ENCODE results near the gene CCNDBP1. TPM values are rescaled to one million over a fixed set of nuclear protein-coding genes. Genes with fewer than 3 reads are reported as not detected.

CCNDBP1 gene
- polyA plus RNA-seq, 1 experiment = 76.5 TPM

- H3K36me3 ChIP-seq (ENCODE audit: control insufficient read depth, insufficient read depth, low read length) = no peaks in the 10 kb centered on the region
- no peak overlapping the region for H3K4me3 ChIP-seq (ENCODE audit: low read depth, low read length)
- peaks cover 35% of the 10 kb centered on the region for H3K27me3 ChIP-seq (ENCODE audit: control insufficient read depth, insufficient read depth, low read length)
- CTCF ChIA-PET = interaction anchor here (1.0 to 7.7 kb wide), 5 partner anchors 7 to 75 kb away, joined by 3 to 52 read pairs (median 4); no protein-coding TSS in a partner anchor
- no peak for DNase-seq (ENCODE audit: low read depth)
- POLR2A ChIA-PET = no interaction called here
- TF ChIP-seq, protein P1, sequence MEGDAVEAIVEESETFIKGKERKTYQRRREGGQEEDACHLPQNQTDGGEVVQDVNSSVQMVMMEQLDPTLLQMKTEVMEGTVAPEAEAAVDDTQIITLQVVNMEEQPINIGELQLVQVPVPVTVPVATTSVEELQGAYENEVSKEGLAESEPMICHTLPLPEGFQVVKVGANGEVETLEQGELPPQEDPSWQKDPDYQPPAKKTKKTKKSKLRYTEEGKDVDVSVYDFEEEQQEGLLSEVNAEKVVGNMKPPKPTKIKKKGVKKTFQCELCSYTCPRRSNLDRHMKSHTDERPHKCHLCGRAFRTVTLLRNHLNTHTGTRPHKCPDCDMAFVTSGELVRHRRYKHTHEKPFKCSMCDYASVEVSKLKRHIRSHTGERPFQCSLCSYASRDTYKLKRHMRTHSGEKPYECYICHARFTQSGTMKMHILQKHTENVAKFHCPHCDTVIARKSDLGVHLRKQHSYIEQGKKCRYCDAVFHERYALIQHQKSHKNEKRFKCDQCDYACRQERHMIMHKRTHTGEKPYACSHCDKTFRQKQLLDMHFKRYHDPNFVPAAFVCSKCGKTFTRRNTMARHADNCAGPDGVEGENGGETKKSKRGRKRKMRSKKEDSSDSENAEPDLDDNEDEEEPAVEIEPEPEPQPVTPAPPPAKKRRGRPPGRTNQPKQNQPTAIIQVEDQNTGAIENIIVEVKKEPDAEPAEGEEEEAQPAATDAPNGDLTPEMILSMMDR (IDR thresholded peaks at IDR 0.05; ENCODE audit: insufficient read depth, low read depth, low read length) = no peak
These were observed 26.1 kb downstream of the CCNDBP1 start for GRCh38 chr15:43211224-43211735.

GRCh38 chr15:43212299-43212698 is 27.1 kb downstream of the CCNDBP1 start:
- POLR2A ChIA-PET = no interaction called here
- no peak for DNase-seq (ENCODE audit: low read depth)
- H3K4me3 ChIP-seq (ENCODE audit: low read depth, low read length) = no peak overlapping the region
- TF ChIP-seq, protein P1 (IDR thresholded peaks at IDR 0.05; ENCODE audit: insufficient read depth, low read depth, low read length) = no peak
- CTCF ChIA-PET = interaction anchor here (3.1 to 7.7 kb wide), 3 partner anchors 8 to 73 kb away, joined by 15 to 52 read pairs (median 24); no protein-coding TSS in a partner anchor
- H3K27me3 ChIP-seq (ENCODE audit: control insufficient read depth, insufficient read depth, low read length) = peaks cover 27% of the 10 kb centered on the region
- no peaks in the 10 kb centered on the region for H3K36me3 ChIP-seq (ENCODE audit: control insufficient read depth, insufficient read depth, low read length)

- CTCF ChIA-PET = interaction anchor here (3.1 to 7.7 kb wide), 3 partner anchors 9 to 72 kb away, joined by 15 to 52 read pairs (median 24); no protein-coding TSS in a partner anchor
- POLR2A ChIA-PET = no interaction called here
- H3K4me3 ChIP-seq (ENCODE audit: low read depth, low read length) = no peak overlapping the region
- H3K27me3 ChIP-seq (ENCODE audit: control insufficient read depth, insufficient read depth, low read length) = peaks cover 23% of the 10 kb centered on the region
- TF ChIP-seq, protein P1 (IDR thresholded peaks at IDR 0.05; ENCODE audit: insufficient read depth, low read depth, low read length) = no peak
- H3K36me3 ChIP-seq (ENCODE audit: control insufficient read depth, insufficient read depth, low read length) = no peaks in the 10 kb centered on the region
- no peak for DNase-seq (ENCODE audit: low read depth)
These were observed 27.7 kb downstream of the CCNDBP1 start for GRCh38 chr15:43212951-43213350.

GRCh38 chr15:43213466-43213865 is 28.3 kb downstream of the CCNDBP1 start:
- ChIA-PET POLR2A (no interaction called here), CTCF (interaction anchor here (3.1 to 7.7 kb wide), 3 partner anchors 9 to 72 kb away, joined by 15 to 52 read pairs (median 24); no protein-coding TSS in a partner anchor)
- no peaks in the 10 kb centered on the region for H3K36me3 ChIP-seq (ENCODE audit: control insufficient read depth, insufficient read depth, low read length)
- DNase-seq (ENCODE audit: low read depth) = no peak
- H3K4me3 ChIP-seq (ENCODE audit: low read depth, low read length) = no peak overlapping the region
- TF ChIP-seq, protein P1 (IDR thresholded peaks at IDR 0.05; ENCODE audit: insufficient read depth, low read depth, low read length) = no peak
- peaks cover 22% of the 10 kb centered on the region for H3K27me3 ChIP-seq (ENCODE audit: control insufficient read depth, insufficient read depth, low read length)

GRCh38 chr15:43214169-43214568 is 29.0 kb downstream of the CCNDBP1 start:
- peaks cover 17% of the 10 kb centered on the region for H3K27me3 ChIP-seq (ENCODE audit: control insufficient read depth, insufficient read depth, low read length)
- ChIA-PET CTCF (interaction anchor here (0.6 to 7.7 kb wide), 5 partner anchors 10 to 71 kb away, joined by 3 to 52 read pairs (median 15); no protein-coding TSS in a partner anchor), POLR2A (no interaction called here)

More at GRCh38 chr15:43214169-43214568, 29.0 kb downstream of the CCNDBP1 start:
- no peak for DNase-seq (ENCODE audit: low read depth)
- Histone ChIP-seq H3K4me3 (ENCODE audit: low read depth, low read length) (no peak overlapping the region), H3K36me3 (ENCODE audit: control insufficient read depth, insufficient read depth, low read length) (no peaks in the 10 kb centered on the region)
- TF ChIP-seq, protein P1 (IDR thresholded peaks at IDR 0.05; ENCODE audit: insufficient read depth, low read depth, low read length) = no peak
